Retinal pigment epithelial cell (primary cell): Measurements from ENCODE around the gene MYH15.

Experiments used
- DNase-seq: peaks from one replicate; pipeline ENCODE4 v3.0.0-alpha.2; 2010; ENCODE audit warnings: low read depth
- H3K4me3 ChIP-seq: 2 replicates; pipeline ENCODE4 v1.5.1; 2011; ENCODE audit warnings: mild to moderate bottlenecking, low read length, control low read depth, moderate library complexity
- CTCF ChIP-seq: conservative IDR thresholded peaks from 2 replicates; pipeline ENCODE4 v1.5.1; 2011; ENCODE audit warnings: low read depth, low read length, control low read depth, inconsistent platforms

The MYH15 gene

GRCh38 chr3:108525971-108526370, 15.6 kb upstream of the MYH15 start:
- no peak overlapping the region for H3K4me3 ChIP-seq
- no peak for TF ChIP-seq CTCF
- DNase-seq = no peak

- no peak for DNase-seq
- TF ChIP-seq CTCF = no peak
- H3K4me3 ChIP-seq = no peak overlapping the region
Observed at GRCh38 chr3:108525256-108525655, 14.9 kb upstream of the MYH15 start.

GRCh38 chr3:108524537-108524936, 14.1 kb upstream of the MYH15 start:
- H3K4me3 ChIP-seq = no peak overlapping the region
- TF ChIP-seq CTCF = no peak
- DNase-seq = peak; percentile 75

- no peak for TF ChIP-seq CTCF
- DNase-seq = no peak
- no peak overlapping the region for H3K4me3 ChIP-seq
Observed at GRCh38 chr3:108518895-108519294, 8.5 kb upstream of the MYH15 start.

- DNase-seq = no peak
- H3K4me3 ChIP-seq = no peak overlapping the region
- TF ChIP-seq CTCF = no peak
Observed at GRCh38 chr3:108516881-108517280, 6.5 kb upstream of the MYH15 start.

GRCh38 chr3:108513961-108514360, 3.6 kb upstream of the MYH15 start:
- DNase-seq = no peak
- TF ChIP-seq CTCF = no peak

GRCh38 chr3:108512671-108513070, 2.3 kb upstream of the MYH15 start:
- no peak overlapping the region for H3K4me3 ChIP-seq
- DNase-seq = no peak
- TF ChIP-seq CTCF = no peak

More at GRCh38 chr3:108513961-108514360, 3.6 kb upstream of the MYH15 start:
- H3K4me3 ChIP-seq = no peak overlapping the region
